GM19035 (cell line): ENCODE results near the gene ANKRD37.

Source experiments
- ATAC-seq: cut with Tn5 transposase; IDR thresholded peaks from one replicate; pipeline ENCODE4 v1.9.1; 2021; ENCODE audit not compliant: unreplicated experiment

The ANKRD37 gene

DNA sequence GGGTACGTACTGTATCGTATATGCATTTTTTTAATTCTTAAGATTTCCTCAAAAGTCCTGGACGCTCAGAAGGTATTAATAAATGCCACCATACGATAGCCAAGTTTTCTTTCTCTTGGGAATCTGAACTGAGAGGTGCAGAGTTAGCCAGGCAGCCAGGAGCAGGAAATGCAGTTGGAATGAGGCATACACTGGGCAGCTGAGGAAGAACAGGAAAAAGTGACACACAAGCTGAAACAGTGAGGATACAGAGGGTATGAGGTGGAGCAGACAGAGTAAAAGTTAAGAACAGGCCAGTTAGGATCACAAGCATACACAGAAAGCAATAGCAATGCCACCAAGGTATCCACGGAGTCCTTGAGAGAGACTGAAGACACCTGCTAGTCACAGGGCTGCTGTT, 15.8 kb downstream of the ANKRD37 start:
- no peak for ATAC-seq

DNA sequence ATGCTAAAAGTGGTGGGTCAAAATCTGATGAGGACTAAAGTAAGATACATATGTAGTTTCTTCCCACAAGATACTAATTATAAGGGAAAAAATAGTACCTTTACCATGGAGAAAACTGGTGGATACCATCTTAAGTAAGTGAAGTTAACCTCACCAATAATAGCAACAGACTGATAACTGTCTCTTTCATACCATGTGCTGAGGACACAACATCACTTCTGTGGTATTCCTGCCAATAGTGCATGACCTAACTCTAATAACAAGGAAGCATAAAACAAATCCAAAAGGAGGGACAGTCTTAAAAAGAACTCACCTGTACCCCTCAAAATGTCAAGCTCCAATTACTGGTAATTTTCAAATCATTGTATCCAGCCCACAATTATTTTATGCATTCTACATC, 20.3 kb downstream of the ANKRD37 start:
- no peak for ATAC-seq

- ATAC-seq, result no peak
These were observed 24.9 kb downstream of the ANKRD37 start for GRCh38 chr4:185421366-185422124.

DNA sequence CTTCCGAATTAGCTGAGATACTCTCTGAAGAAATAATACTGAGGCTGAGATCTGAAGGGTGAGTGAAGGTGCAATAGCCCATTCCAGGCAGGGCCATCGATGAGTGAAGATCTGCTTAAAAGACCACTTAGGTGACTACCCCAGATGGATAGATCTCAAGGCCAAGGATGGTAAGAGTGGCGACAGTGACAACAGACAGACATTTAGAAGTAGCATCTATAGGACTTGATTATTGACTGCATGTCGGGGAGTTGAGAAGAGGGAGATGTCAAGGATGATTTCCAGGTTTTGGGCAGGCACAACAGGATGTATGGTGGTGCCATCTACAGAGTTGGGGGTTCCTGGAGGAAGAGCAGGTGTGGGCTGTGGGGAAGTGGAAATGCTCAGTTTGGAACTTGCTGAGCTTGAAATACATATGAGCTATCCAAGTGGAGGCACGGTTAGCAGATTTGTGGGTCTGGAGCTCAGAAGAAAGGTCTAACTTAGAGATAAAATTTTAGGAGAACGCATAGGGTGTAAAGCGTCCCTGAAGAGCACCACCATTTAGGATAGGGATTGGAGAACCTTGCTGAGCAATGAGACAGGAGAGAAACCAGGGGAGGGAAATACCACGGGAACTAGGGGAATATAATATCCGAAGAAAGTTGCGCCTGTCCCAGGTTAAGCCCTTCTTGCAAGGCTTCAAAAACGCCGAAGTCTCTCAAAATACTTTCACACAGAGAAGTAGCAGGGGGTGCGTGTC, 28.4 kb downstream of the ANKRD37 start:
- ATAC-seq, result no peak

GRCh38 chr4:185425647-185426352, 29.2 kb downstream of the ANKRD37 start, which contains the start of gene UFSP2:
Gene UFSP2, minus strand, starts transcription at chr4:185425964. Its CDS starts 96 bp downstream, at chr4:185425868.
- peak; percentile 95 for ATAC-seq

DNA sequence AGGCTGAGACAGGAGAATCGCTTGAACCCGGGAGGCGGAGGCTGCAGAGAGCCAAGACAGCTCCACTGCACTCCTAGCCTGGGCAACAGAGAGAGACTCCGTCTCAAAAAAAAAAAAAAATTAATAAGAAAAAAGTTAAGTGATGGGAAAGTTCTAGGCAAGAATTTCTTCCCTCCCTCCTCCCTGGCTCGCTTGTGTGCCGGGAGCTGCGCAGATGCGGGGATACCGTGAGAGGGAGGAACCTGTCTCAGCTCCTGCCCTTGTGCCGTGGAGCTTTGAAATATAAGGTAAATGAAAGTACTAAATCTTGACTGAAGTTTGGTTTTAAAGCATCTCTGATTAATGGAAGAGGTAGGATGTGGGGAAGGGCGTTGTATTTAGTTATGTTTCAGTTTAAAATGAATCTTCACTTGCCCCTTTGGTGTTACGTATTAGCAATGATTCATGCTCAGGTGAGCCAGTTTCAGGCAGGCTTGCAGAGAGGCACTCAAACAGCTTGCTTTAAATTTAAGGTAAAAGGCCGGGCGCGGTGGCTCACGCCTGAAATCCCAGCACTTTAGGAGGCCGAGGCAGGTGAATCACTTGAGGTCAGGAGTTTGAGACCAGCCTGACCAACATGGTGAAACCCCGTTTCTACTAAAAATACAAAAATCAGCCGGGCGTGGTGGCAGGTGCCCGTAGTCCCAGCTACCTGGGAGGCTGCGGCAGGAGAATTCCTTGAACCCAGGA, 30.5 kb downstream of the ANKRD37 start:
- ATAC-seq, result no peak

DNA sequence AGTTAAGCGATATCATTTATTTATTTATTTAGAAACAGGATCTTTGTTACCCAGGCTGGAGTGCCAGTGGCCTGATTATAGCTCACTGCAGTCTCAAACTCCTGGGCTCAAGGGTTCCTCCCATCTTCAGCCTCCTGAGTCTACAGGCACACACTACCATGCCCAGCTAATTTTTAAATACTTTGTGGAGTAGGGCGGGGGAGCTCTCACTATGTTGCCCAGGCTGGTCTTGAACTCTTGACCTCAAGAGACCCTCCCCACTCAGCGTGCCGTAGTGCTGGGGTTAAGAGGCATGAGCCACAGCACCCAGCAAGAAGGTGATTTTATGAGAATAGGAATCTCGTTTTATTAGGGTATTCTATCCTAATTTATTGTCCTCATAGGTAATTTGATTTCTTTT, 33.0 kb downstream of the ANKRD37 start:
- ATAC-seq, result no peak

DNA sequence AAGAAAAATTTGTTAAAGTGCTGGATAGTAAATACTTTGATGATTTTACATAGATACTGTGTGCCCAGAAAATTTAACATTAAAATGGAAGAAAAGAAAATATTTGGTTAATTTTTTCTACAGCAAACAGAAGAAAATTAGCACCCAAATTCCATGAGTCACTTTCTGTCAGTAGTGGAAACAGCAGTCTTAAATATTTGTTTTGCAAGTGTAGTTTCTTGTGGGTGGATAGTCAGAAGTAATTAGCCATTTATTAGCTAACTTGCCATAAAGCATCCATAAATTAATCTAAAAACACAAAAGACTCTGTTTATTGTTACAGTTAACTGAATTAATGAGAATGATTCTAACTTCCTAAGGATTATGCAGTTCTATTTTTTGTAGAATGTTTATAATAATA, 38.8 kb downstream of the ANKRD37 start:
- no peak for ATAC-seq

- ATAC-seq, result peak; percentile 52
These were observed 41.2 kb downstream of the ANKRD37 start for GRCh38 chr4:185437809-185438208.

DNA sequence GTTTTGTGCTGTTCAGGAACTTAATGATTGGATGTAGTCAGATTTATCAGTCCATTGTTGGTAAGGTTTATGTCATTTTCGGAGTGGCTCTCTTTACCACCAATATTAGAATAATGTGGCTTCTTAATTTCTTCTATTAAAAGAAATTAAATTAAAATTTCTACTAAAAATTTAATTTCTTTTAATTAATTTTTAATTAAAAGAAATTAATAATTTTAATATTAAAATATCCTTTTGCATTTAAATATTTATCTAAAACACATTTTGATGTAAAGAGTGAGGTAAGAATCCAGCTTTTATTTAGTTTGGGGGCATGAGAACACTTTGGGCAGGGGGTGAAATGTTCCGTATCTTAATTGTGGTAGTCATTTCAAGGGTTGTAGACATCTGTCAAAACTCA, 44.8 kb downstream of the ANKRD37 start:
- ATAC-seq, result no peak

DNA sequence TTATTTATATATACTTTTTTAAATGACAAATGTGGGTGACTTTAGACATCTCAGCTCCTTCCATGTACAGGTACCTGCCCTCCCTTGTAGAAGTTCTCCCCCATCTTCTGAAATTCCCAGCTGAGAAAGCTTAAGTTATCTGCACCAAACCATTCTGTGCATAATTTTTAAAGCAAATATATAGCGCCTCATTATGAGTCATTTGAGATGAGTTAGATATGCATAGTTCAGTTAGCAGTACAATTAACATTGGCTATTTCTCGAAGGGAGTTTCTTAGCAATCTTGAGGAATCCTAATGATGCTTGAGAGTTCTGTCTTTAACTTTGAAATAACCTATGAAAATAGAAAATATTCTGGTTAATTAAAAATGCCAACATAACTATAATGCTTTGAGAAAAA, 48.6 kb downstream of the ANKRD37 start:
- no peak for ATAC-seq
